Measurements from ENCODE around the gene HTR7.

HTR7 gene

GRCh38 chr10:90718182-90718581 lies 139.7 kb downstream of the HTR7 start:
- TF ChIP-seq, protein P1, sequence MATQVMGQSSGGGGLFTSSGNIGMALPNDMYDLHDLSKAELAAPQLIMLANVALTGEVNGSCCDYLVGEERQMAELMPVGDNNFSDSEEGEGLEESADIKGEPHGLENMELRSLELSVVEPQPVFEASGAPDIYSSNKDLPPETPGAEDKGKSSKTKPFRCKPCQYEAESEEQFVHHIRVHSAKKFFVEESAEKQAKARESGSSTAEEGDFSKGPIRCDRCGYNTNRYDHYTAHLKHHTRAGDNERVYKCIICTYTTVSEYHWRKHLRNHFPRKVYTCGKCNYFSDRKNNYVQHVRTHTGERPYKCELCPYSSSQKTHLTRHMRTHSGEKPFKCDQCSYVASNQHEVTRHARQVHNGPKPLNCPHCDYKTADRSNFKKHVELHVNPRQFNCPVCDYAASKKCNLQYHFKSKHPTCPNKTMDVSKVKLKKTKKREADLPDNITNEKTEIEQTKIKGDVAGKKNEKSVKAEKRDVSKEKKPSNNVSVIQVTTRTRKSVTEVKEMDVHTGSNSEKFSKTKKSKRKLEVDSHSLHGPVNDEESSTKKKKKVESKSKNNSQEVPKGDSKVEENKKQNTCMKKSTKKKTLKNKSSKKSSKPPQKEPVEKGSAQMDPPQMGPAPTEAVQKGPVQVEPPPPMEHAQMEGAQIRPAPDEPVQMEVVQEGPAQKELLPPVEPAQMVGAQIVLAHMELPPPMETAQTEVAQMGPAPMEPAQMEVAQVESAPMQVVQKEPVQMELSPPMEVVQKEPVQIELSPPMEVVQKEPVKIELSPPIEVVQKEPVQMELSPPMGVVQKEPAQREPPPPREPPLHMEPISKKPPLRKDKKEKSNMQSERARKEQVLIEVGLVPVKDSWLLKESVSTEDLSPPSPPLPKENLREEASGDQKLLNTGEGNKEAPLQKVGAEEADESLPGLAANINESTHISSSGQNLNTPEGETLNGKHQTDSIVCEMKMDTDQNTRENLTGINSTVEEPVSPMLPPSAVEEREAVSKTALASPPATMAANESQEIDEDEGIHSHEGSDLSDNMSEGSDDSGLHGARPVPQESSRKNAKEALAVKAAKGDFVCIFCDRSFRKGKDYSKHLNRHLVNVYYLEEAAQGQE (IDR thresholded peaks at IDR 0.05; ENCODE audit: insufficient read depth in 1 of 2, low read depth in 2 of 2, low read length in 2 of 2), result no peak
- TF ChIP-seq SIN3A (IDR thresholded peaks at IDR 0.05; ENCODE audit: borderline replicate concordance, insufficient read depth, low read length), result no peak
- TF ChIP-seq POLR2AphosphoS5 (IDR thresholded peaks at IDR 0.05; ENCODE audit: low read depth, low read length), result no peak
- no peak for TF ChIP-seq FOXP2 (optimal IDR thresholded peaks at IDR 0.05; ENCODE audit: borderline replicate concordance, extremely low read depth, extremely low read length, insufficient read depth)
- TF ChIP-seq TAF1 (IDR thresholded peaks at IDR 0.05; ENCODE audit: borderline replicate concordance, insufficient read depth, low read length), result no peak

DNA sequence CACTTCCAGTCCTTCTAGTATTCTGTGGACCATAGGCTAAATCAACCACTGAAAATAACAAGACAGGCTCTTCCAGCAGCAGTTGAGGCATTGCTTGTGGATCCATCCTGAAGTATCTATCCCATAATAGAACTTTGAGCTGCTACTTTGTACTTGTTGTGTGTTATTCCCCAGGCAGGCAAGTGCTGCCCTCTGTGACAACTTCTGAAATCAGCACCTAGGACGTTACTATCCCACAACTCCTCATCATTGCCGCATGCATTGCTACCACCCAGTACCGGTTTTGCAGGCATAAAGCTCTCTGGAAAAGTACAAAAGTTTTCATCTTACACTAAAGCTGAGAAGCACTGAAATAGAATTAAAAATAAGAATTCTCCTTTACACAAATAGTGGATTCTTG lies 145.3 kb downstream of the HTR7 start:
- TF ChIP-seq TAF1 (IDR thresholded peaks at IDR 0.05; ENCODE audit: borderline replicate concordance, insufficient read depth, low read length) (no peak), FOXP2 (optimal IDR thresholded peaks at IDR 0.05; ENCODE audit: borderline replicate concordance, extremely low read depth, extremely low read length, insufficient read depth) (no peak), SIN3A (IDR thresholded peaks at IDR 0.05; ENCODE audit: borderline replicate concordance, insufficient read depth, low read length) (no peak), POLR2AphosphoS5 (IDR thresholded peaks at IDR 0.05; ENCODE audit: low read depth, low read length) (no peak)
- TF ChIP-seq, protein P1 (IDR thresholded peaks at IDR 0.05; ENCODE audit: insufficient read depth in 1 of 2, low read depth in 2 of 2, low read length in 2 of 2), result no peak

GRCh38 chr10:90709727-90710126 lies 148.1 kb downstream of the HTR7 start:
- TF ChIP-seq TAF1 (IDR thresholded peaks at IDR 0.05; ENCODE audit: borderline replicate concordance, insufficient read depth, low read length), result no peak

DNA sequence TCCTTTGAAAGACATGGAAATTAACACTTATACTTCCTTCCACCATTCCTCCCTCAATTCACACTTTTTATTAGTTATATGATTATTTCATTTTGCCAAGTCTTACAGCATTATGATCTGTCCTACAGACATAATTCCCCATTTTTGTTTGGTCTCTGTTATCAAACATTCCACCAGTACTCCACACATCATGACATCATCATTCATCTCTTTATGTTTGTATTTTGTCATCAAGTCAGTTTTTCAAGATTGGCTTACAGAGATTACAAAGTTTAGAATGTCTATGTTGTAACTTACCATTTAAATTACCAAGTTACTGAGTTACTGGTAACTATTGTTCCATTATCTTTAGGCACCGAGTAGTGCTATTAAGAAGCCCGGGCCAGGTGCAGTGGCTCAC lies 150.2 kb downstream of the HTR7 start:
- TF ChIP-seq SIN3A (IDR thresholded peaks at IDR 0.05; ENCODE audit: borderline replicate concordance, insufficient read depth, low read length), result no peak
- TF ChIP-seq TAF1 (IDR thresholded peaks at IDR 0.05; ENCODE audit: borderline replicate concordance, insufficient read depth, low read length), result no peak
- TF ChIP-seq POLR2AphosphoS5 (IDR thresholded peaks at IDR 0.05; ENCODE audit: low read depth, low read length), result no peak
- no peak for TF ChIP-seq FOXP2 (optimal IDR thresholded peaks at IDR 0.05; ENCODE audit: borderline replicate concordance, extremely low read depth, extremely low read length, insufficient read depth)
- TF ChIP-seq, protein P1 (IDR thresholded peaks at IDR 0.05; ENCODE audit: insufficient read depth in 1 of 2, low read depth in 2 of 2, low read length in 2 of 2), result no peak

GRCh38 chr10:90701428-90701827 lies 156.4 kb downstream of the HTR7 start:
- TF ChIP-seq FOXP2 (optimal IDR thresholded peaks at IDR 0.05; ENCODE audit: borderline replicate concordance, extremely low read depth, extremely low read length, insufficient read depth), result no peak
- TF ChIP-seq SIN3A (IDR thresholded peaks at IDR 0.05; ENCODE audit: borderline replicate concordance, insufficient read depth, low read length), result no peak

- no peak for TF ChIP-seq FOXP2 (optimal IDR thresholded peaks at IDR 0.05; ENCODE audit: borderline replicate concordance, extremely low read depth, extremely low read length, insufficient read depth)
- TF ChIP-seq, protein P1 (IDR thresholded peaks at IDR 0.05; ENCODE audit: insufficient read depth in 1 of 2, low read depth in 2 of 2, low read length in 2 of 2), result no peak
- no peak for TF ChIP-seq TAF1 (IDR thresholded peaks at IDR 0.05; ENCODE audit: borderline replicate concordance, insufficient read depth, low read length)
- TF ChIP-seq SIN3A (IDR thresholded peaks at IDR 0.05; ENCODE audit: borderline replicate concordance, insufficient read depth, low read length), result no peak
Observed at GRCh38 chr10:90695915-90696676, 161.7 kb downstream of the HTR7 start.
